Measurements from ENCODE around the gene LRGUK. TPM values are rescaled to one million over a fixed set of nuclear protein-coding genes. Genes with fewer than 3 reads are reported as not detected.
"Not testable (repeated sequence)": the region's sequence is repeated elsewhere in the genome, so short reads cannot be mapped to it uniquely, and the experiment has no call there.

Gene LRGUK
- total RNA-seq, 1 donor from 2014 or later = 1.4 TPM

DNA sequence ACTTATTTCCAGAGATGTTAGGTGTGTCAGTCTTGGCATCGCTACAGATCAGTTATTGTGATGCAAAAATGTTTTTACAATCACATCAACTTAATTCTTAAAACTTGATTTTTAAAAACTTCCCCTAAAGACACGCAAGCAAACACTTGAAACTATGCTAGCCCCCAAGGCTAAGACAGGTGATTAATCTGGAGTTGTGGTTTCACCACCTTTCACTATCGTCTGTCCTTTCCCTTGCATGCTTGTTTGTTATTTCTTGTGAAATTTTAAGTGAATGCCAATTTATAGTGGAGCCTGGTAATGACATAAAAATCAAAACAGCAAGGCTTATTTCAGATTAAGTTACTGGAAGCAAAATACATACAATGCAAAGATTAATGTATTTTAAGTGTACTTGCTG is 119.2 kb downstream of the LRGUK start:
- DNase-seq = no peak

DNA sequence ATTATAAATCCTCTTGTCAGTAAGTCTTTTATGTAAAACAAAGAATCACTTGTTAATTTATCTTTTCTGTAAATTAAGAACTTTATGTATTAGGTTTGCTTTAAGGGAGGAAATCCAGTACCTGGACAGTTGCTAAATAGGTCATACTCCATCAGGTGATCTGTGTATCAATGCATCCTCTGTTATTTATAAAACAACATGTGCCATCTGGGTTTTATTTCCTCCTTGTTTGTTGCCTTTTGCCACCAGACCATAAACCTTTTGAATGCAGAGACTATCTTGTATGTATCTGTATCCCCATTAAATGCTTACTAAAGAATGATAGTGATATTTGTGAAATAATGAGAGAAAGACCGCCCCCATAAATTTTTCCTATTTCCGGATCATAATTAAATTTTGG is 119.6 kb downstream of the LRGUK start:
- no peak for DNase-seq

DNA sequence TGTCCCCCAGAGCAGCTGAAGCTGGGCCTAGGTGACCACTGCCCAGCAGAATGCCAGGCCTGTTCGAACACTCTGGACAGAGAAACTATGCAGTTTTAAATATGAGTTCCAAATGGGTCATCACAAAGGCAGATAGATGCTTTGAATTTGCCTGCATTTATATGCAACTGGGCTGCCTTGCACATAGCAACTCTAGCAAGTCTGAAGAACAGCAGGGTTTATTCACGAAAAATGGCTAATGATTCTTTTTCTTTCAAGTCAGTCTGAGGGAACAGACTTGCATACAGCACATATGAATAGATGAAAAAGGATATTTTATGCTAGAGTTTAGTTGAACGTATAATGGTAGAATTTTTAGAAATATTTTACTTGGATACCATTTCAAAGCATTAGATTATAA is 121.1 kb downstream of the LRGUK start:
- DNase-seq = no peak

DNA sequence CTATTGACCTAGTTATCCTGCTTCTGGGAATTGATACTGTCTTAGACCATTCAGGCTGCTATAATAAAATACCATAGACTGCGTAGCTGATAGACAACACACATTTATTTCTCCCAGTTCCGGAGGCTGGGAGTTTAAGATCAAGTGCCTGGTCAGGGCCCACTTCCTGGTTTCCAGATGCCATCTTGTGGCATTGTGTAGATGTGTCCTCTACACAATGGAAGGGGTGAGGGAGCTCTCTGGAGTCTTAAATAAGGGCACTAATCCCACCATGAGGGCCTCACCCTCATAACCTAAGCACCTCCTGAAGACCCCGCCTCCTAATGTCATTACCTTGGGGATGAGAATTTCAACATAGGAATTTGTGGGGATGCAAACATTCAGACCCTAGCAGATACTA is 127.2 kb downstream of the LRGUK start:
- DNase-seq = no peak

DNA sequence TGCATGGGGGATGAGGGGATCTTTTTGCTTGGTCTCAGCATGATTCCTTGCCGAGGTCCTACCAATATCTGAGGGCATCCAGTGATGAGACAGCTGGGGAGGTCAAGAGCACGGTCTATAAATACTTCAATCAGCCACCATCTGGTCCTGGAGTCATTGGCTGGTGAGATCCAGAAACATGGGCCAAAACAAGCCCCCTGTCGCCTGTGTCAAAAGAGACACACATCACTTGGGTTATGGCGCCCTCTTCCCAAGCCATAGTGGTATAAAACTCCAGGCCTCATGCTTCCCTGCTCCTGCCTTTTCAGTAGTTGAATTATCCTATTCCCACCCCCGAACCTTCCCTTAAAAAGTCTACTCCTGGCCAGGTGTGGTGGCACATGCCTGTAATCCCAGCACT is 128.7 kb downstream of the LRGUK start:
- DNase-seq = no peak

DNA sequence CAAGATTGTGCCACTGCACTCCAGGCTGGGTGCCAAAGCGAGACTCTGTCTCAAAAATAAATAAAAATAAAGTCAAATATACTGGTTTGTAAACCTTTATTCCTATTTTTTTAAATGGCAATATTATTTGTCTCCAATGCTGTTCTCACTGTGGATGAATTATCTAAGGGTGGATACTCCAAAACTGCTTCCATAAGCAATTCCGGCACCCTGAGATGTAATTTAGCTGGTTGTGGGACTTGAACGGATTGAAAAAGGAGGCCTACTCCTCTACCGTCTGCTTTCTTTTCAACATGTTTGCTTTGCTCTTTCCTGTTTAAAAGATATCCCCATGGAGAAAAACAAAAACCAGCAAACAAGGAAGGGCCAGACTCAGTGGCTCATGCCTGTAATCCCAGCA is 135.2 kb downstream of the LRGUK start:
- DNase-seq = no peak

DNA sequence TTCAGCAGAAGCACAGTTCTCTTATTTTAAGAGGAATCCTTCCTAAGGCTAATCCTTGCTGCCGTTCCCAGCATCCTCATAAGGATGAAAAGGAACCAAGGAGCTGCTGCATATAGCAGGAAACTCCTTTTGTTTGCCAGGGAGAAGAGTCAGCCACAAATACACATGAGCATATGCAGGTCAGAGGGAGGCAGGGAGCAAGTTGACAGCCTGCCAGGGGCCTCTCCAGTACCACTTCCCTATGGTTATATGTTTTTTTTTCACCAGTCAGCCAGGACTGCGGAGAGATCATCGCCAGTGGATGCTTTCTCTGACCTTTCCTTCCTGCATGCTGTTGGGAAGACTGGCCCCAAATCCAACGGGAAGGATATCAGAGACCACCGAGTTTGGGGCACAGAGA is 149.8 kb downstream of the LRGUK start:
- DNase-seq = no peak

DNA sequence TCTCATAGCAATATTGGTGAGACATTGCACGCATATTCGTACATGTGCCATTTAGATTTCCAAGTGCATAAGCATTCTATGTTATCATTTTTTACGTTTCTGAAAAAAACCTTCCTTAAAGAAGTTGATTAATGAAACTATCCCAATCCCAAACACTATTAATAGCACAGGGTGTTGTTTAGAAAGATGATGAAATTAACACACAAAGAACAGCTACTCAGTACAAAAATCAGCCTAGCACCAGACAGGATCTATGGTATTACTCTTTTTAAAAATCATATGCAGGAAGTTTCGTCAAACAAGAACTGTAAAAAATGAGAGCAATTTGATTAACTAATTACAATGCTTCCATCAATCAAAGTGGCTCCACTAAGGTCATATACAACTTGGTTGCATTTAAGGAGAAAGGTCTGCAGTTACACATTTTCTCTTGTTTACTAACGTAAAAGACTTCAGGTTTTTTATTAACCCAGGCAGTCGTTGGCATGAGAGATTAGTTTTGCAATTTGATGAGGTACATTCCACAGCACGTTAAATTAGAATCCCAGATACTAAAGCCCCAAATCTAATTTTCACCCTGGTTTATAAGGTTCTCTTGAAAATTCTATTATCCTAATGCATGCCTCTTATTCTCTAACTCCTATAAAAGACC is 151.5 kb downstream of the LRGUK start:
- DNase-seq = no peak

DNA sequence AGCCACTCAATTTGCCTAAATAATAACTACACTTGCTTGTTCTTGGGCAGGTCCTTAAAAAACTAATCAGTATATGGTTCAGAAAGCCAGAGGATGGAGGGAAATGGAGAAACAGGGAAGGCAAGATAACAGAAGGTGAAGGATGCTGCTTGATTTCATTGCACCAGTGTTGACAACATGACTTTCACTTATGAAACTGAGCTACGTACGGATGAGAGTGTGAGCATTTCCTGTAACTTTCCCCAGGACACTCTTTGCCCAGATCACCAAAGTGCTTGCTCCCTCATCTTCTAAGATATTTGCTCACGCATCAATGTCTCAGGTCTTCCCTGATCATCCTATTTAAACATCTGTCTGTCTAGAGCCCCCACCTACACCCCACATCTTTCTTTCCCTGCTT is 152.2 kb downstream of the LRGUK start:
- no peak for DNase-seq

DNA sequence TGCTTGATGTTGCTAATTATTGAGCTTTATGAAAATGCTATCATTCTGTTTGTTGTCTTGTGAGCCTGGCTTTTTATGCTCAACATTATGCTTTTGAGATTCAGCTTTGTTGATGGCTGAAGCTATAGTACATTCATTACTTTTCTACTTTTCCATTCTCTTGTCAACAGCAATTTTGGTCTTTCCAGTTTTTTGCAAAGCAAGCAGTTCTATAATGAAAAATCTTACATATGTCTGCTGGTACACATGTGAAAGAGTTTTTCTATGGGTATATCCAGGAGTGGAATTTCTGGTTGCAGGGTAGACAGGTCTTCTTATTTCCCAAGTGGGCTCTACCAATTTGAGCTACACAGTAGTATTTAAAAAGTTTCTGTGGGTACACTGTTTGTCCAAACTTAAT is 152.8 kb downstream of the LRGUK start:
- DNase-seq = no peak

DNA sequence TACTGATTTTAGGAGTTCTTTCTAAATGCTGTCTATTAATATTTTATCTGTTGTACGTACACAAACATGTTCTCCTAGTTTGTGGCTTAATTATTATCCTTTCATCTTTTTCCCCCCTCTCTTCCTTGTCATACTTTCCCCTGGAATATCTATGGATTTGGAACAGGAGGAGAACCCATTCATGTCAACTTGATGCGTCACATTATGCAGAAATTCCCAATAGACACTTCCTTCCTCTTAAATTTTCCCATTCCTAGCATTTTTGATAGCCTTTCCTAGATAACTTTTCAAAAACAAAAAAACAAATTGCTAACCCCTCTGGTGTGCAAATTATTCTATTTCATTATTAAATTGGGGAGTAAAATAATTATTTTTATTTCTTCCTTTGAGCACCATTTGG is 153.4 kb downstream of the LRGUK start:
- no peak for DNase-seq

DNA sequence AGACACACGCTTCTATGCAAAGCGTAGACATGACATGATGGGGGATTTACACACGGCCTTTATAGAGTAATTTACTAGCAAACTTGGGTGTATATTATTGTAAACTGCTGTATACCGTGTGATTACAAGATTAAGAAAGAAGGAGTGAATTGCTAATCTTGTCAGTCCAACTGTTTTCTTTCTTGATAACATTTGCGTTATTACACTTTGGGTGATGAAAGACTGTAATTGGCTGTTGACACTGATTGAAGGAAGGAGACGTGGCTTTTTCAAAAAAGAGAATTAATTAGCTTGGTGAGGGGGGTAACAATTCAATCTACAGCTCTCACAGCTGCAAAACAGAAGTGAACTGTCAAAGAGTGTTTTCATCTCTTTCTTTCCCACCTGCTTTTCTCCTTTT is 156.9 kb downstream of the LRGUK start:
- DNase-seq = peak; percentile 6

DNA sequence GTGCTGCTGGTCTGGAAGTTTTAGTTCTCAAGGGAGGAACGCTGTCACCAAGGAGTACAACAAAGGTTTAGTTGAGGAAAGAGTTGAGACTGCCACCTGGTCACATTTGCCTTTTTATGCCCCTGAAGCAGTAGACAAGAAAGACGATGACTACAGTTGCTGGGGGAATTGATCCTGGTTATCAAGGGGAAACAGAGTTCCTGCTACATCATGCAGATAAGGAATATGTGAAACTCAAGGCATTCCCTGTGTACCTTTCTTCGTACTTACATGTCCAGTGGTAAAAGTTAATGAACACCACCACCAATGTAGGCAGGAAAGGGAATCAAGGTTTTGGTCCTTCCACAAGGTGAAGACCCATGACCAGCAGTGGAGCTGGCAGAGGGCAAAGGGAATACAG is 157.8 kb downstream of the LRGUK start:
- no peak for DNase-seq

DNA sequence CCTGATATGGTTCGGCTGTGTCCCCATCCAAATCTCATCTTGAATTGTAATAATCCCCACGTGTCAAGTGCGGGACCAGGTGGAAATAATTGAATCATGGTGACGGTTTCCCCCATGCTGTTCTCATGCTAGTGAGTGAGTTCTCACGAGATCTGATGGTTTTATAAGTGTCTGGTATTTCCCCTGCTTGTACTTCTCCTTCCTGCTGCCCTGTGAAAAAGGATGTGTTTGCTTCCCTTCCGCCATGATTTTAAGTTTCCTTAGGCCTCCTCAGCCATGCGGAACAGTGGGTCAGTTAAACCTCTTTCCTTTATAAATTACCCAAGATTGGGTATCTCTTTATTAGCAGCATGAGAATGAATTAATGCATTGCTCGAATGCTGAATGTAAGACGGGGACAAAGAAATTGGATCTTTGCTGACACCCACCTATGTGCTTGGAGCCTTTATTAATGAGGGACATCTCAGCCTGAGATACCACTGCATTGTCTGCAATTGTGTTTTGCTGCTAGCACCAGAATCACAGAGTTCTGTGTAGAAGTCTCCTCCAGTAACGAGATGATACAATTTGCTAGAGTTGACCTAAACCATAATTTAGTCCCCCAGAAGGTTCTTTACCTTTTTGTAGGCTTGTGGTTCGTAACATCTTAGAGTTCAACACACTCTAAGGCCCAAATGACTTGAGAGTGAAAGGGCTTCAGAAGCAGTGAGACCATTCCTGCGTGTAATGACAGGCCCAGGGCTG is 160.9 kb downstream of the LRGUK start:
- peak; percentile 83 for DNase-seq

DNA sequence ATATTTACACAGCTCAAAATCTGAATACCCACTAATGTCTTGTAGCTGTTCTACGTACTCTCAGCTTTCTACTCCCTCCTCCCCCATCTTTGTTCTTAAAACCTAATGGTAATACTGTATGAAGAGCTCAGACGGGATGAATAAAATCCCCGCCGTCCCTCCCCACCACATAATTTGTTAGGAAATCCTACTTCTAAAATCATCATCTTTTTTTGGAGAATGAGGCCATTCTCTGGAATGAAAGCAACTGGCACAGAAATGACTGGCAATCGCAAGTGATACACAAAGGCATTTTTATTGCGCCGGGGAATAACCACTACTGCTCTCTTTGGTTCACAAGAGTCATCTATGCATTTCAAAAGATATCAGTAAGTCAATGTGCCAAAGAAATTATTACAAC is 162.3 kb downstream of the LRGUK start:
- DNase-seq = no peak

DNA sequence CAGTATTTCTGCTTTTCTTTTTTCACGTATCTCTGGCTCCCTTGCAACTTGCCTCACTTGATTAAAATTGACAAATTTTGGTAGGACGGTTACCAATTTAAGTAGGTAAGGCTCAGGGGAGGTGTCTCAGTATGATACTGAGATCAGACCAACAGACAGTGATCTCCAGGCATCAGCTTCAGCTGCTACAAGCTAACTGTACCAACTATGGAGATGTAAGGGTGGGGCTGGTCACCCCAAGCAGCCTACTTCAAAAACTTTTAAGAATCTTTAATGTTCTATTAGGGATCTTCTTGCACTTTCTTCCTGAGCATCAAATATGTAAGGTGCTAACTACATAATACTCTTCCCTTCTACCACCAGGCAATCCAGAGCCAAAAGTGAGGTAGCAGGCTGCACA is 162.7 kb downstream of the LRGUK start:
- no peak for DNase-seq

DNA sequence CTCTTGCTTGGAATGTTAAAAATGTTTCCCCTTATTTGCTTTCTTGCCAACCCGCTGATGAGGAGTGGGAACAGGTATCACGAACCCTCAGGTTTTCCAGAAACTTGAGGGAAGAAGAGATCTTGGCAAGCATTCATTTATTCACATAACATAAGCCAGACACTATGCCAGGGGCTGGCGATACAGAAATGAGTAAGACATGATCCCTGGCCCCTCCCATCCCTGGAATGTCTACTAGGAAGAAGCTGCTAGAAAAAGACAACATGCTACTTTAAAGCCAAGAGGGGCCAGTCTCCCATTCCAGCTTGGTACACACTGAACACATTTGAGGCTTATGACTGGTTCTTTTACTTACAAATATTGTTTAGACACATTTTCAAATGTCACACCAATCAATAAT is 163.1 kb downstream of the LRGUK start:
- no peak for DNase-seq

DNA sequence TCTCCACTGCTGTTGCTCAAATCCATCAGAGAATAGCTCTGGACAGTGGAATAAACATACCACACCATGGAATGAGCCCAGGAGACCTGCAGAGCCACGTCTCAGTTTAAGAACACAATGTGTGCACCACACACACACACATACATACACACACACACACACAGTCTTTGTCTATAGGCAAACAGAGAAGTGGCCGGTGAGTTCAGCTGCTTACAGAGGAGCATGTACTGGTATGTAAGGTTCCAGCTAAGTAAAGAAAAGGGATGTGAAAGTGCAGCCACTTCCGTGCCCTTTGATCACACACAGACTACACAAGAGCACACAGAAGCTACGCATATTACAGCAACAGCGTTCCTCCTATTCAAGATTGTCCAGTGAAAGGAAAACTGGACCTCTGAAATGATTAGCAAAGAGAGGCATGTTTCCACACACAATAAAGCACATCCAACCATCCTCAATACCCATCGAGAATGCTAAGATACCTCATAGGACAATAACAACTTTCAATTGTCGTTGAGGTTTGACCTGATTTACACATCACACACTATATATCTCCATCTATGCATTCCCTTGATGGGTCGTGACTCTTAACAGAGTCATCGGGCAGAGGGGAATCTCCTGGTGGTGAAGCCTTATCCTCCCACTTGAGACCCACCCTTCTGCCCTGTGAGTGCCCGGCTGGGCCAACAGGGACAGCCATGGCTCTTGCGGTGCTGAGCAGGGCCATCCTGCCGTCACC is 166.0 kb downstream of the LRGUK start:
- no peak for DNase-seq

DNA sequence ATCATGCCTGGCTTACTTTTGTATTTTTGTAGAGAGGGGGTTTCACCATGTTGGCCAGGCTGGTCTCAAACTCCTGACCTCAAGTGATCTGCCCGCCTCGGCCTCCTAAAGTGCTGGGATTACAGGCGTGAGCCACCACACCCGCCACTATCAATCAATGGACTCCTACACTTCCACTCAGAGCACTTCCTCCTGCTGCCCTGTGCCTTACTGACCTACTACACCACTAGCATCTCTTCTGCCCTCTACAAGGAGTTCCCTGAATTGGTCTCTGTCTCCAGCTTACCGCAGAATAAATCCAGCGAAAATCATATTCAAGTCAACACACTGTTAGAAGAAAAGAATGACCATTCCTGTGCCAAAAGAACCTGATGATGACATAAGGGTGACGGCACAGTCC is 168.8 kb downstream of the LRGUK start:
- DNase-seq = not testable (repeated sequence)

DNA sequence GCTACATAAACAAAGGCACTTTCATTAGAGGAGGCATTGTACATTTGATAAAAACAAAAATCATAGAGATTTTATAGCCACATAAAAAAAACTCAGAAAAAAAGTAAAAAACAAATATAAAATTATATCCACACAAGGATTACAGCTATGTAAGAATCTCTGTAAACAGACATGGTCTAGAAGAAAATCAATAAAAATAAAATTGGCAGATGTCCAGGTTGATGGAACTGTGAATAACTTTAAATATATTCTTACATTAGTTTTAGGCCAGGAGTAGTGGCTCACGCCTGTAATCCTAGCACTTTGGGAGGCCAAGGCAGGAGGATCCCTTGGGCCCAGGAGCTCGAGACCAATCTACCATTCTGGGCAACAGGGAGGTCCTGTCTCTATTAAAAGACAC is 170.3 kb downstream of the LRGUK start:
- DNase-seq = no peak

DNA sequence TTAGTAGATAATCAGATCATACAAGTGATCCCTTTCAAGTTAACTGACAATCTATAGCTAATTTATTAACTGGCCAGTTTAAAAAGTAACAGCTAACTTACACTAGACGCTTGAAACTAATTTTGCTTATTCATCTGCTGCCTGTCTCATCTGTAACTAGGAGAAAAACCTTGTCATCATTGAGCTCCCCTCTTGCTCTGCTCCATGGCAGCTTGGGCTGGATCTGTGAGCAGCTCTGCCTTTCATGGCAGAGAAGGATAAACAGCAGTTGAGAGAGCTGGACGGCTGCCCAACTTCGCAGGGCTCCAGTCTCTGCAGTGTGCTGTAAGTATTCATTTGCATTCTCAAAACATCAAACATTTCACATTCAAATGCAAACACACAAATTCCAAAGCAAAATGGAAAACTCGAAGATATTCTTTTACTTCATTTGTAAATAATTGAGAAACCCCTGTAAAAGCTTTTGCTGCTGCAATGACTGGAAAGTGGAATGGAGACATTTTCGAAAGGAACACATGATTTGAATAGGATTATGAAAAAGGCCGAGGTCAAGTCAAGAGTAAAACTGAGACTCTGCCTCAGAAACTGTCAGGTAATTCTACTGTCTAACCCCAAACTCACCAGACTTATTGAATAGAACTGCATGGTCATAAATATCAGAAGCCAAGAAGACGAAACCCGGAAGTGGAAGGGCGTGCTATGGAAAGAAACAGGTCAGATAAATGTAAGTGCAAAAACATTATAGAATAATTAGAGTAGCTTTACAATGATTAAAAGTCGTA is 172.0 kb downstream of the LRGUK start:
- peak; percentile 6 for DNase-seq

DNA sequence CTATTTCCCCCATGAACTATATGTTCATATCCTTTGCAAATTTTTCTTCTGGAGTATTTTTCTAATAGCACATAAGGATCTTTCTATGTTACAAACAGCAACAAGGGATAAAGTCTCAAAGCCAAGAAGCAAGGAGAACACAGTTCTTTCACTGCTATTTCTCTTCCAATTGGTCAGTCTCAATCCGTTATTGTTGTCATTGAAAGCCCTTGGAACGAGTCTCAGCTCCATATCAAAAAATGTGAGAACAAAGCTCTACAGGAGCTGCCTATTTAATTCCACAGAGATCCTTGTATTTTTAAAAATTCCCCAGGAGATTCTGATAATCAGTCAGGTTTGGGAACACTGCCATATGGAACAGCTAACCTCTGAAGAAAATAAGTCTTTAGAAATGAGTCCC is 173.8 kb downstream of the LRGUK start:
- DNase-seq = no peak

DNA sequence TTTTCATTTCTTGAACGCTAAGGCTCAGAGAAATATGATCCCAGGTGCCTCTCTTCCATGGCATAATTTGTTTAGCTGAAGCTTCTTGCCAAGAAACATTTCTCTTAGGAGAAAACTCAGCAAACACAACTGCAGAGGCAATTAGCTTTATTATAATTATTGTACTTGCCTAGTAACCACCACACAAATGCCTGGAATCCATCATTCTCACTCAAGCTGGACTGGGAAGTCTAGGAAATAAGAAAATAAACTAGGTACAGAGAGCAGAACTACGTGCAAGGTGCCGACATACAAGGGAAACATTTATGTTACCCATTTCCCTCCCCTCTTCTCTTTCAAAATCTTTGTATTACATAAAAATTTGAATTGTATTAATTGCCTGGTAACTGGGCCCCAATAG is 174.5 kb downstream of the LRGUK start:
- no peak for DNase-seq

Data from skin of body (tissue), 2 donors.